ENCODE measurements around the gene PPP6R3. TPM values are rescaled to one million over a fixed set of nuclear protein-coding genes. Genes with fewer than 3 reads are reported as not detected.

PPP6R3 gene
- total and polyA plus RNA-seq, 2 of the 13 experiments (the other 11 are each of a cell fraction or from before 2014, with no cell fraction given): 41.2 to 83.4 TPM

DNA sequence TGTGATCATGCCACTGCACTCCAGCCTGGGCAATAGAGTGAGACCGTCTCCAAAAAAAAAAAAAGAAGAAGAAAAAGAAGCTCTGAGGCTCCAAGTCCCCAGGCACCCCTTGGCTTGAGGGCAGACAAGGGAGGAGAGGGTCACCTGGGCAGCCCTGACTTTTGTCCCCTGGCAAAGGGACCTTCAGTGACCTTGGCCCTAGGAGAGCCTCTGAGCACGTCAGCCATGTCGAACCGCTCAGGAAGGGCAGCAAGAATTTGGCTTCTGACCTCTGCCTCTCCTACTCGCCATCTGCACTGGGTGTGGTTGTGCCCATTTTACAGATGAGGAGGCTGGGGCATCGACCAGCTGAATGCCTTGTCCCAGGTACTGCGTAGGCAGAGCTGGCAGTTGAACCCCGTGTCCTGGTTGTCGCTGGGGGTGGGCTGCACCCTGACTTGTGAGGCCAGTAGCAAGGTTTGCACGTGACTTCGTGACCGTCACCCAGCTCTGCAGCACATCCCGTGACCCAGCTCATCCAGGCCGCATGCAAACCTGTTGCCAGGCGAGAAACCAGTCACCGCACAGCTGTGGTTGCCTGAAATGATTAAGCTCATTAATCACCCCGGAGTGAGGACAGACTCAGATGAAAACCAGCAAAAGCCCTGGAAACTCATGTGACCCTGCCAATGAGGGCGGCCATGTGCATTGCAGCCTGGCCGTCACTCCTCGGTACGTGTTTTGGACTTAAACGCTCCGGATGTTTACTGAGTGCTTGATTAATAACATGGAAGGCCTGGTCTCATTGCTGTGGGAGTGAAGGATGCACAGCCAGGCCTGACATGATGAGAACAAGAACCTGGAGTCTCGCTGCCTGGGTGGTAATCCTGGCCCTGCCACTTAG lies 47.7 kb upstream of the PPP6R3 start (continued):
- TF ChIP-seq XBP1 (CRISPR knock-in tag; IDR thresholded peaks at IDR 0.05) (no peak), ZNF747 (CRISPR knock-in tag; IDR thresholded peaks at IDR 0.05; ENCODE audit: borderline replicate concordance) (no peak), SRY (CRISPR knock-in tag; IDR thresholded peaks at IDR 0.05) (no peak)

DNA sequence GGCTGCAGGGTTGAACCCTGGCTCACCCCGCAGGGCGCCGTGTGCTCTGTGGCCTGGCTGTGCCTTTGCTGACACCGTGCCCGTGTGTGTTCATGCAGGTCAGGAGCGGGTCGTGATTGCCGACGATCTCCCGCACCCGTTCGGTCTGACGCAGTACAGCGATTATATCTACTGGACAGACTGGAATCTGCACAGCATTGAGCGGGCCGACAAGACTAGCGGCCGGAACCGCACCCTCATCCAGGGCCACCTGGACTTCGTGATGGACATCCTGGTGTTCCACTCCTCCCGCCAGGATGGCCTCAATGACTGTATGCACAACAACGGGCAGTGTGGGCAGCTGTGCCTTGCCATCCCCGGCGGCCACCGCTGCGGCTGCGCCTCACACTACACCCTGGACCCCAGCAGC lies 47.0 kb upstream of the PPP6R3 start:
- intact Hi-C loops (cut with micrococcal nuclease; ENCODE audit: unreplicated experiment): no loop called here
- Histone ChIP-seq H3K79me2 (ENCODE audit: insufficient read depth, low read length) (no peaks in the 10 kb centered on the region), H3K9ac (ENCODE audit: insufficient read depth, low read depth, low read length) (no peak overlapping the region), H3K4me3 (replicated peaks in 1 of 3; ENCODE audit: insufficient read depth in 1 of 3, low read depth in 2 of 3, low read length in 3 of 3) (no peak overlapping the region), H3K36me3 (replicated peaks in 1 of 2; ENCODE audit: control insufficient read depth in 1 of 2, insufficient read depth in 2 of 2, low read length in 2 of 2) (peaks cover 54 to 77% of the 10 kb centered on the region in 2 experiments), H3K4me2 (ENCODE audit: low read depth, low read length) (no peak overlapping the region), H3K9me3 (ENCODE audit: low read length) (no peaks in the 10 kb centered on the region), H2AFZ (ENCODE audit: low read length) (no peak overlapping the region), H4K20me1 (ENCODE audit: insufficient read depth, low read length) (peaks cover 3% of the 10 kb centered on the region; the same call in 1 of the 2 replicates), H3K27me3 (ENCODE audit: control insufficient read depth in 1 of 2, insufficient read depth in 2 of 2, low read length in 2 of 2) (no peaks in the 10 kb centered on the region), H3K27ac (ENCODE audit: extremely low read length, insufficient read depth, low read length) (no peak overlapping the region), H3K4me1 (ENCODE audit: insufficient read depth, low read length) (no peaks in the 10 kb centered on the region)
- ChIA-PET CTCF (ENCODE audit: low intra/inter-chr PET ratio, low total read pairs) (no interaction called here), POLR2A (no interaction called here)
- in situ Hi-C loops (cut with HindIII; ENCODE audit: extremely low pct_ligation_motif_present, low pct_unique_long_range_greater_than_20kb): no loop called here
- 98% methylated on average over 23 of the region's 27 CpGs for WGBS (ENCODE audit: low lambda C conversion rate)
- TF ChIP-seq ZBTB38 (CRISPR knock-in tag; IDR thresholded peaks at IDR 0.05) (peak; percentile 83), CHD2 (IDR thresholded peaks at IDR 0.05; ENCODE audit: low read depth, low read length) (no peak), HES4 (CRISPR knock-in tag; IDR thresholded peaks at IDR 0.05; ENCODE audit: borderline replicate concordance) (no peak), AGO2 (optimal IDR thresholded peaks at IDR 0.05; ENCODE audit: low read depth, low read length) (peak; percentile 66)
- TF ChIP-seq, protein P1, sequence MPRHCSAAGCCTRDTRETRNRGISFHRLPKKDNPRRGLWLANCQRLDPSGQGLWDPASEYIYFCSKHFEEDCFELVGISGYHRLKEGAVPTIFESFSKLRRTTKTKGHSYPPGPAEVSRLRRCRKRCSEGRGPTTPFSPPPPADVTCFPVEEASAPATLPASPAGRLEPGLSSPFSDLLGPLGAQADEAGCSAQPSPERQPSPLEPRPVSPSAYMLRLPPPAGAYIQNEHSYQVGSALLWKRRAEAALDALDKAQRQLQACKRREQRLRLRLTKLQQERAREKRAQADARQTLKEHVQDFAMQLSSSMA (CRISPR knock-in tag; IDR thresholded peaks at IDR 0.05): no peak
- TF ChIP-seq, protein P2, sequence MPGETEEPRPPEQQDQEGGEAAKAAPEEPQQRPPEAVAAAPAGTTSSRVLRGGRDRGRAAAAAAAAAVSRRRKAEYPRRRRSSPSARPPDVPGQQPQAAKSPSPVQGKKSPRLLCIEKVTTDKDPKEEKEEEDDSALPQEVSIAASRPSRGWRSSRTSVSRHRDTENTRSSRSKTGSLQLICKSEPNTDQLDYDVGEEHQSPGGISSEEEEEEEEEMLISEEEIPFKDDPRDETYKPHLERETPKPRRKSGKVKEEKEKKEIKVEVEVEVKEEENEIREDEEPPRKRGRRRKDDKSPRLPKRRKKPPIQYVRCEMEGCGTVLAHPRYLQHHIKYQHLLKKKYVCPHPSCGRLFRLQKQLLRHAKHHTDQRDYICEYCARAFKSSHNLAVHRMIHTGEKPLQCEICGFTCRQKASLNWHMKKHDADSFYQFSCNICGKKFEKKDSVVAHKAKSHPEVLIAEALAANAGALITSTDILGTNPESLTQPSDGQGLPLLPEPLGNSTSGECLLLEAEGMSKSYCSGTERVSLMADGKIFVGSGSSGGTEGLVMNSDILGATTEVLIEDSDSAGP (CRISPR knock-in tag; IDR thresholded peaks at IDR 0.05; ENCODE audit: borderline replicate concordance): 0 out of 2 replicates have a peak, but pooled peaks have one; percentile 14
- no TSS peak for BruUV-seq (replicated peaks)
- ATAC-seq (no peak), DNase-seq (ENCODE audit: low spot score) (no peak), FAIRE-seq (no peak)
